ENCODE data around the gene ZNF593OS.

The ZNF593OS gene

GRCh38 chr1:26171084-26172072 lies at the start of gene ZNF593OS:
ZNF593OS (minus strand) TSS chr1:26171832; CDS start chr1:26171661, 171 bp downstream.
- DNase-seq, result no peak

DNA sequence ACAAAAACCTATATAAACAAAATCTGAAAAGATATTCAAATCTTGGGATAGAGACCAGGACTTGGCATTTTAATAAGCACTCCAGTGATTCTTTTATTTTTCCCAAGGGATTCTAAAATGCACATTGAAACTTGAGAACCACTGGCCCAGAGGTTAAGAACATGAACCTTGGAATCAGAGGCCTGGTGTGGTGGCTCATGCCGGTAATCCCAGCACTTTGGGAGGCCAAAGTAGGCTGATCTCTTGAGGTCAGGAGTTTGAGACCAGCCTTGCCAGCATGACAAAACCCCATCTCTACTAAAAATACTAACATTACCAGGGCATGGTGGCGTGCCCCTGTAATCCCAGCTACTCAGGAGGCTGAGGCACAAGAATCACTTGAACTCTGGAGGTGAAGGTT lies 49.5 kb upstream of the ZNF593OS start:
- no peak for DNase-seq

DNA sequence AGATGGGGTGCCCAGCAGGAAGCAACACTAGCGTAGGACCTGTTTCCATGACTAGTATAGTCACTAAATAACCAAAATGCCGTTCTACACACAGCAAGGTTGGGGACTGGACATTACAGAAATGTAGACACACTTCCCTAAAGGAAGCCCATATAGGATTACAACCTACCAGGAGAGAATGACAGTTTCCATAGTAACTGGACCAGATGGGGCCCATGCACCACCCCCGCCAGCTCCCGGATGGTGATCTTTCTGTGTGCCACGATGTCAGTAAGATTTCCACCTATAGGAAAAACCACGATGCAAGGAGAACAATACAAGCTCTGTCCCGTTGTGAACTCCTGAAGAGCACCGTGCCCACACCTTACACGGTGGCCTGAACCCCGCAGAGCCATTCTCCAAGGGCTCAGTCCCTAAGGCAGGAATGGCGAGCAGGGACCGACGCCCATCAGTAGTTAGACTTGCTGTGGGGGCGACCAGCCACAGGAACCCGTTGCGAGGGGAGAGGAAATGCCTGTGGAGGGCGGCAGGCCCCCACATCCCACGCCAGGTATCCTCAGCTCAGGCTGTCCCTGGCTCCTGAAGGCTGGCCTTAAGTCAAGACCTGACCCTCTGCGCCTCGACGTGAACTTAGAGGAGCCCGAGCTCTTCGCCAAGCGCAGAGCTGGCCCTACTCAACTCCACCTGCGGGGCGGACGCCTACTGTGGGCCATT lies 48.7 kb upstream of the ZNF593OS start:
- DNase-seq, result no peak

- no peak for DNase-seq
Measured at GRCh38 chr1:26218906-26219494, 47.4 kb upstream of the ZNF593OS start.

DNA sequence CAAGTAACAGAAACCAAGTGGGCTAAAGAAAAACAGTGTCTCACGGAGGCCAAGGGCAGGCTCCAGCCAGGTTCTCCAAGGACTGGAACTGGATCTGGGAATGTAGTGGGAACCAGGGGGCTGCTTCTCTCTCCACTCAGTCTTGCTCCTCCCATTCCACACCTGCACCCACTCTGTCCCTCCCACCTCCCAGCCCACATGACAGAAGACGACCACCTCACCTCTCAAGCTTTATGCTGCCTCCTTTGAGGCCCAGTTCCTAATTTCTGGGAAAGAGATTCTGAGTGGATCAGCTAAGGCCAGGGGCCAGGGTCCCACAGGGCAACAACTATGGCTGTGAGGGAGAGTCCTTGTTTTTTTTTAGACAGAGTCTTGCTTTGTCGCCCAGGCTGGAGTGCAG lies 43.6 kb upstream of the ZNF593OS start:
- DNase-seq, result no peak

DNA sequence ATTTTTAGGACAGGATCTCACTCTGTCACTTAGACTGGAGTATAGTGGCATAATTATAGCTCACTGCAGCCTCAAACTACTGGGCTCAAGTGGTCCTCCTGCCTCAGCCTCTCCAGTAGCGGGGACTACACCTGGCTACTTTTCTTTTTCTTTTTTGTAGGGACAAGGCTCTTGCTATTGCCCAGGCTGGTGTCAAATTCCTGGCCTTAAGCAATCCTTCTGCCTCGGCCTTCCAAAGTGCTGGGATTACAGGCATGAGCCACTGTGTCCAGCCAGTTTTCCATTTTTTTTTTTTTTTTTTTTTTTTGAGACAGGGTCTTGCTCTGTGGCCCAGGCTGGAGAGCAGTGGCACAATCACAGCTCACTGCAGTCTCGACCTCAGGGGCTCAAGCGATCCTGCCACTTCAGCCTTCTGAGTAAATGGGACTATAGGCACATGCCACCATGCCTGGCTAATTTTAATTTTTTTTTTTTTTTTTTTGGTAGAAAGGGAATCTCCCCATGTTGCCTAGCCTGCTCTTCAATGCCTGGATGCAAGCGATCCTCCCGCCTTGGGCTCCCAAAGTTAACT lies 41.8 kb upstream of the ZNF593OS start:
- no peak for DNase-seq

- no peak for DNase-seq
Measured at GRCh38 chr1:26212726-26213125, 41.1 kb upstream of the ZNF593OS start.

DNA sequence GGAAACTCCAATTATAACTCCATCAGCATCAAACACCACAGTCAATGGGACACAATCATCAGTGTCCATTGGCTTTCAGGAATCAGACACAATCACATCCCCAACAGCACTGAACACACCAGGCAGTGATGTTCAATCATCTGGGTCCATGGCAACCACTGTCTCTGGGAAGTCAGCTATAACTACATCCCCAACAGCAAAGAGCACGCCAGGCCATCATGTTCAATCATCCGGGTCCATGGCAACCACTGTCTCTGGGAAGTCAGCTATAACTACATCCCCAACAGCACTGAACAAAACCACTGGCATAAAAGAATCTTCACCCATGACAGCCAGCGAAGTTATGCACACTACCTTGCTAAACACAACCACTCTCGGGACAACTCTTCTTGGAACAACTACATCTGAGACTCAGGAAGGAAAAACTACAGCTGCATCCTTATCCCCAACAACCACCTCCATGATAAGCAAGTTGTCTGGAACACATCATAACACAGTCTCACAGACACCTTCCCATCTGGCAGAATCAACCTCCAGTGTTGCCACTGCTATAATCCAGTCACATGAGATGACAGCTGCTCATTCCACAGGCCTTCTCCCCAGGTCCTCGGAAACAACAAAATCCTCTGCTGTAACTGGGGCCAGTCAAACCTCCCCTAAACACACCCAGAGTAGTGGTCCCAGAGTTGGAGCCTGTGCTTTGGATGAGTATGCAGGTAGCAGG lies 38.7 kb upstream of the ZNF593OS start:
- no peak for DNase-seq

DNA sequence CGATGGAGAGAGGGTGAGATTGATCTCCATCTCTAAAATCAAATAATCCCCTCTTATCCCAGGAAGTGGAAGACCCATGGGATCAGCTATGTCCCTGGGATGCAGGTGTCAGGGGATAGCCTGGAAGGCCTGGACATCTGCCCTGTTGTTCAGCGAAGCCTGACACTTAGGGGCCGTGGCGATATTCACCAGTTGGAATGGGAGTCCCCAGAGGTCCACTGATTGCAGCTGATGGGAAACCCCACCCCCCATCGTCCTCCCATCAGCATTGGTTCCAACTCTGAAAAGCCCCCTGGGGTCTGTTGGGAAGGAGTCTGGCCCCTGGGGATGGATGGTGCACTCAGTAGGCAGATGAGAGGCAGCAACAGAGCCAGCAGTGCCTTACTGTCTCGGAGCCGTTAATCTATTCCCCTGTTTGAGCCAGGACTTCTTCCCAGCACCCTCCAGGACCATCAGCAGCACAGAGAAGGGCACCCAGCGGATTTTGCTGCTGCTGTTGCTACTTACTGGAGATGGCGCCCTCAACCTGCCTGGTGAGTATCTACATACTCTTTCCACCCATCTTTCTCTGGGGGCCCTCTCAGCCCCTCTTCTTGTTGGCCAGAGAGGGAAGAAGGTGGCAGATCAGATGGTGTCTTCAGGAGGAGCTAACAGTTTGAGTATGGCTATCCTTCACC lies 32.1 kb upstream of the ZNF593OS start:
- no peak for DNase-seq

GRCh38 chr1:26200413-26200812 lies 28.8 kb upstream of the ZNF593OS start:
- DNase-seq, result no peak

- no peak for DNase-seq
Measured at GRCh38 chr1:26197813-26198212, 26.2 kb upstream of the ZNF593OS start.

DNA sequence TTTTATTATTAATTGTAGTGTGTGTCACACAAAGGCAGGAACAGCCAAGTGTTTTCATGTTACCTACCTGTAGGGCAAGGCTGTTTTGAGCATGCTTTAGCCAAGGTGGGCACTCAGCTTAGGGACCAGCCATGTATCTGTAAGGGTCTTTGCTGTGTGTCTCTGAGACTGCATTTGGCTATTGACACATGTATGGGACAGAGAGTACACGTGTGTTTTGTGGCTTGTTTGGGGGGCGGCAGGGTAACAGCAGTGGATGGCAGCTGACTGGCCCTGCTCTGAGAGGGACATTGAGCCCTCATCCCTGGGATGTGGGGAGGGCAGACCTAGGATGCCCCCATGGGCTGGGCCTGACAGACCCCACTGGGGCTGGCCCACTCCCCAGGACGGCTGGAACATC lies 25.7 kb upstream of the ZNF593OS start:
- no peak for DNase-seq

- no peak for DNase-seq
Measured at GRCh38 chr1:26195805-26196204, 24.2 kb upstream of the ZNF593OS start.

- DNase-seq, result no peak
Measured at GRCh38 chr1:26191739-26192138, 20.1 kb upstream of the ZNF593OS start.

- DNase-seq, result peak; percentile 85
Measured at GRCh38 chr1:26190373-26190987, 18.8 kb upstream of the ZNF593OS start, which contains the start of gene CATSPER4. CATSPER4 (plus strand) TSS chr1:26190602; CDS start chr1:26190628, 26 bp downstream.

GRCh38 chr1:26189751-26190275 lies 18.2 kb upstream of the ZNF593OS start:
- no peak for DNase-seq

DNA sequence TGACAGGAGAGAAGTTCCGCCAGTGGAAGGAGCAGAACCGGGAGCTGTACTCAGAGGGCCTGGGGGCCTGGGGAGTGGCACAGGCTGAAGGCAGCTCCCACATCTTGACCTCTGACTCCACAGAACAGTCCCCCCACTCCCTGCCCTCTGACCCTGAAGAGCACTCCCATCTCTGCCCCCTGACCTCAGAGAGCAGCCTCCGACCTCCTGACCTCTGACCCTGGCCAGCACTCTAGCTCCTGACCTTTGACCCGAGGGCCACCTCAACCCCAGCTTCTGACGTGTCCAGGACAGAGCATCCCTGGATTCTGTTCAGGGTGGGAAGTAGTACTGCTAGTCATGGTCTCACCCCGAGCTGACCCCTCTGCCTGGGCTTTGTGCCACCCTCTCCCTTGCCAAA lies 17.7 kb upstream of the ZNF593OS start:
- DNase-seq, result no peak

DNA sequence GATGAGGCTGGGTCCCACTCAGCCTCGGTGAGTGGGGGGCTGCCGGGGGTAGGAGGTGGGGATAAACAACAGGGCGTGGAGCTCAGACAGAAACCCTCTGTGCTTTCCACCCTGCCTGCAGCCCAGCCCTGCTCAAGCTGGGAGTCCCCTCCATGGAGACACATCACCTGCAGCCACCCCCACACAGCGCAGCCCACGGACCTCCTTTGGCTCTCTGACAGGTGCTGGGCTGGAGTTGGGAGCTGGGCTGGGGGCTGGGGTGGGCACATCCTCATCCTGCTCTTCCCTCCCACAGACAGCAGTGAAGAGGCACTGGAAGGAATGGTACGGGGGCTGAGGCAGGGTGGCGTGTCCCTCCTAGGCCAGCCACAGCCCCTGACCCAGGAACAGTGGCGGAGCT lies 16.8 kb upstream of the ZNF593OS start:
- no peak for DNase-seq

DNA sequence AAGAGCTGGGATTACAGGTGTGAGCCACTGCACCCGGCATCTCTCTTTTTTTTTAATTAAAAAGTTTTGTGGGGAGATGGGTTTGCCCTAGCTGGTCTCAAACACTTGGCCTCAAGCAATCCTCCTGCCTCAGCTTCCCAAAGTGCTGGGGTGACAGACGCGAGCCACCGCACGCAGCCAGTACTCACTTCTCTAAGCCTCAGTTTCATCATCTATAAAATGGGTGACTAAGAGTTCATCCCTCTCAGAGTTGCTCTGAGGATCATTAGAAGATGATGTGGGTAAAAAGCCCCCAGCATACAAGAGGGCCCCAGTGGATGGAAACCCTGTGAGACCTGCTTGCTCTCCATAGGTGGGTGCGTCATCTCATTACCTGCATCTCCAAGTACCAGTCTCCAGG lies 16.2 kb upstream of the ZNF593OS start:
- DNase-seq, result no peak

GRCh38 chr1:26184883-26185282 lies 13.3 kb upstream of the ZNF593OS start:
- no peak for DNase-seq

DNA sequence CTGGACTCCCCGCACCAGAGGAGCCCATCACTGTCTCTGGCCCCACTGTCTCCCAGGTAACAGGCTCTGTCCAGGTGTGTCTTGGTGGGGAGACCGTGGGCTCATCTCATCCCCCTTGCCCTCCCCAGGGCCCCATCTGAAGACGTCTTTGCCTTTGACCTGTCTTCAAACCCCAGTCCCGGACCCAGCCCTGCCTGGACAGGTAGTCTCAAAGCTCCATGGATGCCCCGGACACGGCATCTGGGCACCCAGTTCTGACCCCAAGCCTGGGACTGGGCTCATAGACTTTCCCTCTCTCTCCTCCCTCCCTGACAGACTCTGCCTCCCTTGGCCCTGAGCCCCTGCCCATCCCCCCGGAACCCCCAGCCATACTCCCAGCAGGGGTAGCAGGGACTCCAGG lies 12.5 kb upstream of the ZNF593OS start:
- DNase-seq, result no peak
